NCI-H748 (cell line): ENCODE data around the gene SMARCC2.
A peak's percentile ranks its signal among the peaks of the same experiment; 100 is the strongest.

Experiments used
- DNase-seq: peaks from one replicate; lab custom pipeline; 2025; ENCODE audit not compliant: unreplicated experiment; lab: John Stamatoyannopoulos, UW

SMARCC2 gene

GRCh38 chr12:56189099-56189917, at the start of gene SMARCC2:
Gene SMARCC2 (minus strand): TSS chr12:56189483. CDS start chr12:56189461, 22 bp downstream.
- peak; percentile 93 for DNase-seq

GRCh38 chr12:56237552-56237951, 48.3 kb upstream of the SMARCC2 start:
- no peak for DNase-seq

- no peak for DNase-seq
These were observed 47.7 kb upstream of the SMARCC2 start for GRCh38 chr12:56236985-56237384.

- no peak for DNase-seq
These were observed 46.8 kb upstream of the SMARCC2 start for GRCh38 chr12:56236091-56236490.

GRCh38 chr12:56234746-56235436, 45.6 kb upstream of the SMARCC2 start:
- no peak for DNase-seq

- no peak for DNase-seq
These were observed 41.9 kb upstream of the SMARCC2 start for GRCh38 chr12:56231184-56231582.

GRCh38 chr12:56230432-56231183, 41.3 kb upstream of the SMARCC2 start:
- DNase-seq, result no peak

- no peak for DNase-seq
These were observed 40.7 kb upstream of the SMARCC2 start, which contains the start of gene SLC39A5 for GRCh38 chr12:56229916-56230431. Gene SLC39A5 (plus strand): TSS chr12:56230051. CDS start chr12:56231275, 1,224 bp downstream.

GRCh38 chr12:56229082-56229481, 39.8 kb upstream of the SMARCC2 start:
- DNase-seq, result no peak

GRCh38 chr12:56224954-56225353, 35.7 kb upstream of the SMARCC2 start:
- DNase-seq, result no peak

GRCh38 chr12:56224102-56224701, 34.9 kb upstream of the SMARCC2 start, which contains the start of gene NABP2:
Gene NABP2 (plus strand): TSS chr12:56224342. CDS start chr12:56224857, 515 bp downstream.
- DNase-seq, result peak; percentile 98

GRCh38 chr12:56223571-56224101, 34.4 kb upstream of the SMARCC2 start:
- no peak for DNase-seq

GRCh38 chr12:56222531-56222895, 33.2 kb upstream of the SMARCC2 start:
- DNase-seq, result no peak

GRCh38 chr12:56221757-56222530, 32.7 kb upstream of the SMARCC2 start, which contains the start of gene RNF41:
Gene RNF41 (minus strand): TSS chr12:56221922. CDS start chr12:56214047, 7,875 bp downstream.
- DNase-seq, result peak; percentile 98

- peak; percentile 54 for DNase-seq
These were observed 32.0 kb upstream of the SMARCC2 start for GRCh38 chr12:56221232-56221756.

GRCh38 chr12:56220611-56221231, 31.4 kb upstream of the SMARCC2 start:
- no peak for DNase-seq

GRCh38 chr12:56219840-56220239, 30.6 kb upstream of the SMARCC2 start:
- DNase-seq, result no peak

- no peak for DNase-seq
These were observed 27.2 kb upstream of the SMARCC2 start for GRCh38 chr12:56216461-56216860.

GRCh38 chr12:56213878-56214277, 24.6 kb upstream of the SMARCC2 start:
- no peak for DNase-seq
